NCI-H748 treated with DMSO at 0.1 percent for 48 hours (cell line): Measurements from ENCODE around the gene RNF126.
A peak's percentile ranks its signal among the peaks of the same experiment; 100 is the strongest.
"Not testable (repeated sequence)": the region's sequence is repeated elsewhere in the genome, so short reads cannot be mapped to it uniquely, and the experiment has no call there.

Source experiments
- DNase-seq: peaks from one replicate; lab custom pipeline; 2025; lab: John Stamatoyannopoulos, UW

Gene RNF126

GRCh38 chr19:646779-647565 lies 16.0 kb downstream of the RNF126 start:
- DNase-seq = no peak

DNA sequence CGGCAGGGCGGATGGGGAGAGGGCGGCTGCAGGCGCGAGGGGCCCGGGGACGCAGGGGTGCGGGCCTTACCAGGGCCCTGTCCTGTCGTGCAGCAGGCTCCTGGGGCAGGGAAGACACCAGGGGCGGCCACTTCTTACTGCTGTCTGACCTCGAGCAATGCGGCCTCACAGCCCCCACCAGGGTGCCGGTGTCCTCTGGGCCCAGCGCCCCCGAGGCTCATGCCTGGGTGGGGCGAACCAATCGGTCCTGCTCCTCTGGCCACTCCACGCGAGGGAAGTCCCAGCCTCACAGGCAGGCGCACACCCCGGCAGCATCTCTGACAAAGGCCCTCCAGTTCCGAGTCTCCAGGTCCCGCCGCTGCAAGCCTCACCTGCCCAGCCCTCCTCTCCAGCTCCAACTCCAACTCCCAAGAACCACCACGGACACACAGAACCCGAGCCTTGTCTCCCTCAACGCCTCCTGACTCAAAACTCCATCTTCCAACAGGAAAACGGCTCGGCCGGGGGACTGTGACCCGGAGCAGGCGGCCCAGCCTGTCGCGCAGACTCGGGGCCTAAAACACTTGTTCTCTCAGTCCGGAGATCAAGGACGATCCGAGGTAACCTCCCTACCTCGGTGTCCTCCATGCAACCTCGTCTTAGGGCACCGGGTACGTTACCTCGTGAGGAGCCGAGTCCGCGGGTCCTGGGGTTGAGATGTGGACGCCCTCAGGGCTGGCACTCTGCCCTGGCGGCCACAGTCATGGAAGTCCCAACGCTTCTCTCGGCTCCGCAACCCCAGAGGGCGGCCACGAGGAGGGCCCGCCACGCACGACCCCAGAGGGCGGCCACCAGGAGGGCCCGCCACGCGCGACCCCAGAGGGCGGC lies 16.9 kb downstream of the RNF126 start:
- DNase-seq = no peak

DNA sequence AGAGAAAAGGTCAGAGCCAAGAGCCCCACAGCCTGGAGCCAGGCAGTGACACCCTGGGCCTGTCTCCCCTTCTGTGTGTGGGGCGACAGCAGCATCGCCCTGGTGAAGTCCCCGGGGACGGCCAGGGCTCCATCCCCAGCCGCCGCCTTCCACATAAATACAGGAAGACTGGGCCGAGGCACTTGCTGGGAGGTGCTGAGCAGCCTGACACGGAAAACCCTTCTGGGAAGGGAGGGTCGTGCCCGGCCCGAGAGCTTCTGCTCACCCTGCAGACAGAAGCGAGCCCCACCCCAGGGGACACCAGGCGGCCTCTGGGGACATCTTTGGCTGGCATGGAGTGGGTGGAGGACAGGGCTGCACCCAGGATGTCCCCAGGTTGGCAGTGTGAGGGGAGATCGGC lies 18.2 kb downstream of the RNF126 start:
- no peak for DNase-seq

DNA sequence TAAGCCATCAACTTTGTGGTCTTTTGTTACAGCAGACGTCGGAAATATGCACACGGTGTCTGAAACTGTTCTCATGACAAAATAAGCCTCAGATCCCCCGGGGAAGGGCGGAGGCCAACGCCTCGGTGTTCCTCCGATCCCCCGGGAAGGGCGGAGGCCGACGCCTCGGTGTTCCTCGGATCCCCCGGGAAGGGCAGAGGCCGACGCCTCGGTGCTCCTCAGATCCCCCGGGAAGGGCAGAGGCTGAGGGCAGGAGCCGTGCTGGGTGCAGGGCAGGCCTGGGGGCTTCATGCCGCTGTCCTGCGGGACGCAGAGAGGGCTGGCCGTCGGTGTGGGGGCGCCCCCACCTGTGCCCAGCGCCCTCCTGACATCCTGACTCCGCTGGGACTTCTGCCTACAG lies 18.7 kb downstream of the RNF126 start:
- no peak for DNase-seq

DNA sequence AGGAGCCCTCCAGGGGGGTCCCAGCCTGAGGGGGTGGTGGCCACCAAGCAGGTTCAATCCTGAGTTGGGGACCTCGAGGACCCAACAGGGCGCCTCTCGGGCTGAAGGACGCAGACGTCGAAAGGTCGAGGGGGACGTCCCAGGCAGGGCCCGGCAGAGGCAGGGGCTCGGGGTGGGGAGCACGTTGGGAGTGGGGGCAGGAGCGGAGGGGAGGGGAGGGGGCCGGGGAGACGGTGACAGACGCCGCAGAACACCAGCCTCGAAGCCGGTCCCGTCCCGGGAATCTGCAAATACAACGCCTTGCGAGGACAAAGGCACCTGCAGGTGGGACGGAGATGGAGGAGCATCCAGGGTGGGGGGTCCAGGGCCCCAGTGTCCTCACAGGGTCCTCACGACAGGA lies 19.3 kb downstream of the RNF126 start:
- DNase-seq = no peak

GRCh38 chr19:642767-643727 lies 20.0 kb downstream of the RNF126 start:
- no peak for DNase-seq

GRCh38 chr19:641702-642101 lies 21.3 kb downstream of the RNF126 start:
- DNase-seq = no peak

DNA sequence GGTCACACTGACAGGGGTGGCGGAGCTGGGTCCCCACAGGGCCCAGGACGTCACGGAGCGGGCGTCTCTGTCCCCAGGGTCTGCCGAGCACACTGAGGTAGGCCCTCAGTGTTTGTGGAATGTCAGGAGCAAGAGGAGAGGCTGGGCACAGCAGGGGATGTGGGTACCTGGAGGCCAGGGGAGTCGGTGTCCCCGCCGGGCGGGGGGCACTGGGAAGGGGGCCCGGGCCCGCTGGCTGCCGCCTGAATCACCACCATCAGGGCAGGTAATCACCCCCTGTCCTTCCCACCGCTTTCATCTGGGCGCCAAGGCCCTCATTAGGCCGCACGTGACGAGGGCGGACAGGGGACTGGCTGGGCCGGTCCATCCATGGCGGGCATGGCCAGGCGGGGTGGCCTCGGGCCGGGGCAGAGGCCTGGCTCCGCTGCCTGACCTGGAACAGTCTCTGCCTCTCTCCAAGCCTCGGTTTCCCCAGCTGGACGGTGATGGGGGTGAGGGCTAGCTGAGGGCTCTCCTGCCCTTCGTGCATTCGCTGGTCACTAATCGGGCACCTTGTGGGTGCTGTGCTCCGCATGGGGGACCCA lies 22.3 kb downstream of the RNF126 start:
- DNase-seq = no peak

- DNase-seq = no peak
Observed at GRCh38 chr19:640161-640558, 22.9 kb downstream of the RNF126 start.

GRCh38 chr19:639253-640160 lies 23.5 kb downstream of the RNF126 start, which contains the start of gene FGF22:
Gene FGF22 (plus strand): TSS chr19:639879. CDS start chr19:639926, 47 bp downstream.
- peak; percentile 44 for DNase-seq

DNA sequence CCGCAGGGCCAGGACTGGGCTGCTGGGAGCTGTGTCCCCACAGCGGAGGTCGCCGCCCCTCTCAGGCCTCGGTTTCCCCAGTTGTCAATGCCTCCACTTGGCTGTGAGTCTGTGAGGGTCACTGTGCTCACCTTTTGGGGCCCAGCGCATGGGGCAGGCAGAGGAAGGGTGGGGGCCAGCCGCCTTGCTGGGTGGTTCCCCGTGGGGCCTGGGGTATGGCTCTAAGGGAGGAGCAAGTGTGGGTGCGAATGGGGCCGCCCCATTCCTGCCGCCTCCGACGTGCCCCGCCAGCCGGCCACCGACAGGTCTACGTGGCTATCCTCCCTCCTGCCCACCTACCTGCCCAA lies 24.1 kb downstream of the RNF126 start:
- no peak for DNase-seq

- DNase-seq = no peak
Observed at GRCh38 chr19:634975-635652, 27.9 kb downstream of the RNF126 start.

GRCh38 chr19:633786-634639 lies 29.0 kb downstream of the RNF126 start:
- no peak for DNase-seq

DNA sequence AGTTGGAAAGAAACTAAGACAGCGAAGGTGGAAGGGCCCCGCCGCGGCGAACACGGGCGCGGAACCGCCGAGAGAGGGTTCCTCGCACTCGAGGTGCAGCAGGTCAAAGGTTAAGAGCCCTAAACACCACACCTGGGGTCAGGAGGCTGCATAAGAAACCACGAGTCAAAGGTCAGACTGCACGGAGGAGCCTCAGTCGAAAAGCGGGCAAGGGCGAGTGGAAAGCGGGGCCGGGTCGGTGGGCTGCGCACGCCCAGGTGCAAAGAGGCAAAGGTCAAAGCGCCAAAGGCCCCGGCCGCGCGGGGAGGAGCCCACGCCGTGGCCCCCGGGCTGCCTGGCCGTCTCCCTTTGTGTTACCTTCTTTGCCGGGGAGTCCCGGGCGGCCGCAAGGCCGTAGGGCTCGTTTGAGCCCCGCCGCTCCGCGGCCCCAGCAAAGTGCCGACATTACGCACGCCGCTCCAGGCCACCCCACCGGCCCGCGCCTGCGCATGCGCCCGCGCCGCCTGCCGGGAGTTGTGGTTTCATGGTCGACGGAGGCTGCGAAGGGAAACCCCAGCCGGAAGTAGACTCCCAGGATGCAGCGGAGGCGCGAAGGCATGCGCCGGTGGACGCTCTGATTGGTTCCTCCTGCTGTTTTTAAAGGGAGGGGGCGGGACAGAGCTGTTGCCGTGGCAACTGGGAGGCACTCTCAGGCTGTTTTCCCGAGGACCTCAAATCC lies 29.8 kb downstream of the RNF126 start, which contains the start of gene POLRMT:
Gene POLRMT, minus strand, starts transcription at position 470 of the 718 bp plus-strand sequence. Its CDS starts 25 bp downstream, at position 445.
- DNase-seq = peak; percentile 79

GRCh38 chr19:632579-633067 lies 30.4 kb downstream of the RNF126 start:
- no peak for DNase-seq

DNA sequence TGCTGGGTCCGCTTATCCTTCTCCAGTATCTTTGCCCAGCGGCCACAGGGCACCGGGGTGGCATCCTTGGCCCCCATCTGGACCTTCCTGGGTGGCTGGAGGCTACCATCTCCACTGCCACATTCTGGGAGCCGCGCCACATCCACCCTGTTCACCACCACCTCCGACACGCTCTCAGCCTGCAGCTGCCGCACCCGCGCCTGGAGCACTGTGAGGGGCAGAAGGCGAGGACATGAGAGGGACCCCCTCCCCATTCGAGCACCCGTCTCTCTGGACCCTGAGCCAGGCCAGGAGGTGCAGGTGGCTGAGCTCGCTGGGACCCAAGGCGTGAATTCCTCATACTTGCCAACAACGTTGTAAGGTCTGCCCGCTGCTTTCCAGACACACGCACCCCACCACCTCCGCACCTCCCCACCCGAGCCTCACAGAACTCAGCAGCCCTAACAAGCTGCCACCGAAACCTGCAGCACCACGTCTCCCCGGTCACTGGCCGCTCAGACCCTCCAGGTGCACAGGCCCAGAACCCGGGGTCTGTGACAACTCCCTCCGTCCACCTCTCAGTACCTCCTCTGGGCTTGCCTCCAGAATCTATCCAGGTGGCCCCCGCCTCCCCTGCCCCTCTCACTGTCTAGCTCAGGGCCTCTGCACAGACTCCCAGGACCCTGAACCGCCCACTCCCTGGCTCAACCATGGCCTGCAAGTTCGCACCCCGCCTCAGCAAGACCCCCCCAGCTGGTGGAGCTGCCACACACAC lies 32.9 kb downstream of the RNF126 start:
- DNase-seq = no peak

GRCh38 chr19:629515-629914 lies 33.5 kb downstream of the RNF126 start:
- DNase-seq = not testable (repeated sequence)
